HG02623 (cell line): ENCODE measurements around the gene GRM8.
A peak's percentile ranks its signal among the peaks of the same experiment; 100 is the strongest.

ENCODE experiments used
- ATAC-seq: cut with Tn5 transposase; IDR thresholded peaks from one replicate; pipeline ENCODE4 v1.9.1; 2021; ENCODE audit warnings: moderate library complexity; ENCODE audit not compliant: unreplicated experiment

Gene GRM8

GRCh38 chr7:126820925-126821324, 431.8 kb downstream of the GRM8 start:
- no peak for ATAC-seq

- no peak for ATAC-seq
Observed at GRCh38 chr7:126819197-126819484, 433.6 kb downstream of the GRM8 start.

GRCh38 chr7:126818393-126819196, 434.1 kb downstream of the GRM8 start:
- no peak for ATAC-seq

- no peak for ATAC-seq
Observed at GRCh38 chr7:126809188-126809587, 443.6 kb downstream of the GRM8 start.

GRCh38 chr7:126806614-126807013, 446.1 kb downstream of the GRM8 start:
- no peak for ATAC-seq

GRCh38 chr7:126805351-126805750, 447.4 kb downstream of the GRM8 start:
- ATAC-seq, result no peak

GRCh38 chr7:126804604-126805003, 448.1 kb downstream of the GRM8 start:
- ATAC-seq, result no peak

GRCh38 chr7:126803990-126804389, 448.8 kb downstream of the GRM8 start:
- no peak for ATAC-seq

GRCh38 chr7:126803060-126803665, 449.6 kb downstream of the GRM8 start:
- peak; percentile 93 for ATAC-seq

GRCh38 chr7:126801733-126802132, 451.0 kb downstream of the GRM8 start:
- ATAC-seq, result no peak

GRCh38 chr7:126799541-126799940, 453.2 kb downstream of the GRM8 start:
- ATAC-seq, result no peak

- ATAC-seq, result no peak
Observed at GRCh38 chr7:126792521-126792920, 460.2 kb downstream of the GRM8 start.

- ATAC-seq, result no peak
Observed at GRCh38 chr7:126791306-126791705, 461.4 kb downstream of the GRM8 start.

GRCh38 chr7:126790763-126791162, 462.0 kb downstream of the GRM8 start:
- ATAC-seq, result no peak

- ATAC-seq, result no peak
Observed at GRCh38 chr7:126783613-126784012, 469.1 kb downstream of the GRM8 start.

- peak; percentile 75 for ATAC-seq
Observed at GRCh38 chr7:126780993-126781392, 471.7 kb downstream of the GRM8 start.

GRCh38 chr7:126778101-126778500, 474.6 kb downstream of the GRM8 start:
- no peak for ATAC-seq

GRCh38 chr7:126776498-126776897, 476.2 kb downstream of the GRM8 start:
- ATAC-seq, result no peak

- ATAC-seq, result no peak
Observed at GRCh38 chr7:126774077-126774476, 478.7 kb downstream of the GRM8 start.

- ATAC-seq, result no peak
Observed at GRCh38 chr7:126768836-126769235, 483.9 kb downstream of the GRM8 start.

- no peak for ATAC-seq
Observed at GRCh38 chr7:126760914-126761577, 491.7 kb downstream of the GRM8 start.

GRCh38 chr7:126755381-126755780, 497.4 kb downstream of the GRM8 start:
- no peak for ATAC-seq
